ENCODE measurements around the gene RFLNA.

RFLNA gene

DNA sequence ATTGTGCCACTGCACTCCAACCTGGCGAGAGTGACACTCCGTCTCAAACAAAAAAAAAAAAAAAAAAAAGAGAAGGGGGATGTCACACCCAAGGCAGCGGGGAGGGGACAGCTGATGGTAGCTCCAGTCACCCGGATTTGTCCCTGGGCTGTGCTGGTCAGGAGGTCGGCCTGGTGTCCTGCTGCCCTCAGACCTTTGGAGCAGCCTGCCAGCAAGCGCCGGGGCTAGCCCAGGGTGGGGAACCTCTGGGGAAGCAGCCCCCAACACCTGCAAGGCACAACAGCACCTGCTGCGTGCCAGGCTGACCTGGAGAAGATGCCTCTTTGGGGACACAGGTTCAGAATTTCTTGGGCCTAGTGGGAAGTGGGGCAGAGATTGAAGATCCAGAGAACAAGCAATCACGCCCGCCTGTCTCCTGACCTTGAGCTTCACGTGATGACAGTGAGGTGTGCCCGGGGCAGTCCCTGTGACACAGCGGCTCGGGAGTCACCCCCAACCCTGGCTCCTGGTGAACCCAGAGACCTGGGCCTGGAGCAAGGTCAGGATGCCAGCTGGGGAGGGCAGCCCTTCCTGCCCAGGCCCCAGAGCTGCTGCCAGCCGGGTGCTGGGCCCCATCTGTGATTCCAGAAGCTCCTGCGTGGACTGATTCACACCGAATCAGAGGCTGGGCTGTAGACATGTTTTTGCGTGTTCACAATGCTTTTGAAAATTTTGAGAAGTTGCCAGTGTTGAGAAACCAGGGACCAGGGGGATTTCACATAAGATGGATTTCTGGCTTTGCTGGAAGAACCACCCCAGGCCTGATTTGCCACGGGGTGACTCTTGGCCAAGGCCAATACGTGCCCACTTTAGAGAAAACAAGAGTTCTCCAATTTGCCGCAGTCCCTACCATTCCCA lies 66.4 kb downstream of the RFLNA start:
- peak in 1 of 14 donors; percentile 37 for DNase-seq

DNA sequence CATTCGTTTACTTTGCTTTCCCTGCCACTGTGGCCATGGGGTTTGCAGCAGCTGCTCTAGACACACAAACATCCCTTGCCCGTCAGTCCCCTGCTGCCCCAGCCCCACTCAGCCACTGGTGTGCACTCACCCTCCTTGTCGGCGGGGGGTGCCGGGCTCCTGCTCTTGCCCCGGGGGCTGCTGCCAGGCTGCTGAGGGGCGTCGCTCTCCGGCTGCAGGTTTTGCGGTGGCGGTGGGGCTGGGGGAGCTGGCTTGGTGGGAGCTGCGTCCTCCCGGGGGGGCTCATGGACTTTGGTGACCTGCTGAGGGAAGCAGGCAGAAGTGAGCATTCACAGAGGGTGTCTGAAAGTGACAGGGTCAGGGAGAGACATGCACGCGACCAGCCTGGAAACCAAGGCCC lies 67.1 kb downstream of the RFLNA start:
- DNase-seq = no peak

GRCh38 chr12:124363353-124363965 lies 68.6 kb downstream of the RFLNA start:
- no peak for DNase-seq

DNA sequence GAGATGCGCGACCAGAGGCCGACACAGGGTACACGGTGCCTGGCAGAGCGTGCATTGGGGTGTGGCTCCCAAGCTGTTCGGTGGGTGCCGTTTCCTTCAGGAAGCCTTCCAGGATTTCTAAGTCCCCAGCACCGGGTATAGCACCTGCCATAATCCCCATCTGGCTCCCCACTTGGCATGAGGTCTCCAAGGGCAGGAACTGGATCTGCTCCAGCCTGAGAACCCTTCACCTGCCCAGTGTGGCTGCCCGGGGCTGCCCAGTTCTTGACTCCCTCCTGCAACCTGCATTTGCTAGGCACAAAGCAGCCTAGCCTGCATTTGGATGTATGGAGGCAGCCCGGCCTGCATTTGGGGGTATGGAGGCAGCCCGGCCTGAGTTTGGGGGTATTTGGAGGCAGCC lies 69.7 kb downstream of the RFLNA start:
- DNase-seq = no peak

Measured in C1 segment of cervical spinal cord (tissue), 14 donors.